ENCODE results near the gene NUP88.

DNA sequence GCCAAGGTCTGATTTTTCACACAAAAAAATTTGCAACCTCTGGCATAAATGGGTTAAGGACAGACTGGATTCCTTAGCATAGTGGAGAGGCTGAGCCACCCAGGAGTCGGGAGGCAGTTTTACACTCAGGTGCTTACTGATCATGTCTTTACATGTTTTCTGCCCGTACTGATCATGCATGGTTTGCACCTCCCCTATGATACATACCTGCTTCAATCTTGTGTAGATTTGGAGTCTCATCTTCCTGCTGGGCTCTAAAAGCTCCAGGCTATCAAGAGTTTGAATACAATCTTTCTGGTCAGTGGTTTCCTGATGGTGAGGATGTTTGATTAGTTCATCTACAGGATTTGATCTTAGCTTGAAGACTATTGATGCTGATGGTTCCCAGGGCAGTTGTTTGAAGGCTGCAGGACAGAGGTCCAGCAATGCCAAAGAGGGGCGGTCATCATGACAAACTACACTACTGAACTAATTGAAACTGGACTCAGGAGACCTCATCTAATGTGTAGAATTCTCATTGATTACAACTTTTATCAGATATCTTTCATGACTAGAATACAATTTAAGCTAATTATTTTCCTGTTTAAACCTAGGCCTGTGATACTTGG is 12.6 kb upstream of the NUP88 start:
- TF ChIP-seq, protein P1, sequence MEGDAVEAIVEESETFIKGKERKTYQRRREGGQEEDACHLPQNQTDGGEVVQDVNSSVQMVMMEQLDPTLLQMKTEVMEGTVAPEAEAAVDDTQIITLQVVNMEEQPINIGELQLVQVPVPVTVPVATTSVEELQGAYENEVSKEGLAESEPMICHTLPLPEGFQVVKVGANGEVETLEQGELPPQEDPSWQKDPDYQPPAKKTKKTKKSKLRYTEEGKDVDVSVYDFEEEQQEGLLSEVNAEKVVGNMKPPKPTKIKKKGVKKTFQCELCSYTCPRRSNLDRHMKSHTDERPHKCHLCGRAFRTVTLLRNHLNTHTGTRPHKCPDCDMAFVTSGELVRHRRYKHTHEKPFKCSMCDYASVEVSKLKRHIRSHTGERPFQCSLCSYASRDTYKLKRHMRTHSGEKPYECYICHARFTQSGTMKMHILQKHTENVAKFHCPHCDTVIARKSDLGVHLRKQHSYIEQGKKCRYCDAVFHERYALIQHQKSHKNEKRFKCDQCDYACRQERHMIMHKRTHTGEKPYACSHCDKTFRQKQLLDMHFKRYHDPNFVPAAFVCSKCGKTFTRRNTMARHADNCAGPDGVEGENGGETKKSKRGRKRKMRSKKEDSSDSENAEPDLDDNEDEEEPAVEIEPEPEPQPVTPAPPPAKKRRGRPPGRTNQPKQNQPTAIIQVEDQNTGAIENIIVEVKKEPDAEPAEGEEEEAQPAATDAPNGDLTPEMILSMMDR (IDR thresholded peaks at IDR 0.05) = no peak
- no peak for TF ChIP-seq ZFX (IDR thresholded peaks at IDR 0.05; ENCODE audit: borderline replicate concordance)

Measured in 22Rv1 (cell line).